ENCODE data around the gene OPN1LW. TPM values are rescaled to one million over a fixed set of nuclear protein-coding genes. Genes with fewer than 3 reads are reported as not detected.

The OPN1LW gene
- polyA plus RNA-seq, 4 donors = not detected

DNA sequence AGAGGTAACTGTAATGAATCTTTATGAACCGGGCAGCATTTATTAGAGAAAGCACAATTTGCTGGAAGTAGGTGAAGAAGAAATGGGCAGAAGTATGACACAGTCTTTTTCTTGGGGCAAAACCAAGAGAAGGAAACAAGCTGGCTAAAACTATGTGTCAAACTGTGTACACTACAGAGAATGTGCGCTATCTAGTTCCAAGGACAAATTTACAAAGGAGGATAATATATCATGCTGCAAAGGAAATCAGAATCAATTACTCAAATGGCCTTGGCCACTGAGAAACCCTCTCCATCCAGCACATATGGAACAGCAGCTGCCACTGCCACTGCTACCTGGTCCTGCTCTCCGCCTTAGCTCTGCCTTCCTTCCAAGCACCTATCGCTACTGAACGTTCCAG lies 29.4 kb upstream of the OPN1LW start:
- DNase-seq (no peak), FAIRE-seq (no peak)
- Histone ChIP-seq H3K4me1 (ENCODE audit: control insufficient read depth in 3 of 3, insufficient read depth in 2 of 3, low read depth in 1 of 3, low read length in 2 of 3) (no peaks in the 10 kb centered on the region), H3K4me3 (ENCODE audit: low read depth in 1 of 3, low read length in 3 of 3) (no peak overlapping the region), H3K27ac (ENCODE audit: low read depth in 1 of 3, low read length in 2 of 3) (no peak overlapping the region), H3K36me3 (ENCODE audit: control insufficient read depth in 3 of 3, insufficient read depth in 2 of 3, low read depth in 1 of 3, low read length in 3 of 3) (no peaks in the 10 kb centered on the region), H3K27me3 (ENCODE audit: control insufficient read depth in 3 of 3, insufficient read depth in 3 of 3, low read length in 3 of 3) (no peaks in the 10 kb centered on the region), H3K9me3 (ENCODE audit: control insufficient read depth in 2 of 2, insufficient read depth in 1 of 2, low read depth in 1 of 2, low read length in 1 of 2) (no peaks in the 10 kb centered on the region)
- WGBS, 3 donors = 87 to 92% (median 88%) methylated on average over 5 of the region's 5 CpGs

DNA sequence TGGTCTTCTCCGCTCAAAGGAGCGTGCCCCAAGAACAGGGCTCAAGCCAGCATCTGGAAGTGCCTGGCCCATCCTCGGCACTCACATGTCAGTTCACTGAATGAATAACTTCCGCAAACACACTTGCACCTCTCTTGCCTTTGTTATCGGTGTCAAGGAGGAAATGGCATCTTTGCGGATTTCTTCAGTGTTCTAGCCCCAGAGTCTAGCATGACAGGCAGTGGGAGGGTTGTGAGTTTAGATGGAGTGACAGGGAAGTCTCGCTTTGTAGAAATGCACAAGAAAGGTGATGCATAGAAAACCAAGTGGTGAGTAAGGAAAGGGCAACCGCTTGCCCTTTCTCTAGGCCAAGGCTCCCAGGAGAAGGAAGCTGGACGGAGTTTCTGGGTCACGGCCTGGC lies 29.0 kb upstream of the OPN1LW start:
- no peak for FAIRE-seq
- H3K27me3 ChIP-seq (ENCODE audit: control insufficient read depth in 3 of 3, insufficient read depth in 3 of 3, low read length in 3 of 3) = no peaks in the 10 kb centered on the region
- no peak overlapping the region for H3K4me3 ChIP-seq (ENCODE audit: low read depth in 1 of 3, low read length in 3 of 3)
- no peaks in the 10 kb centered on the region for H3K36me3 ChIP-seq (ENCODE audit: control insufficient read depth in 3 of 3, insufficient read depth in 2 of 3, low read depth in 1 of 3, low read length in 3 of 3)
- H3K27ac ChIP-seq (ENCODE audit: low read depth in 1 of 3, low read length in 2 of 3) = no peak overlapping the region
- 85 to 89% (median 86%) methylated on average over 10 of the region's 10 CpGs for WGBS, 3 donors
- DNase-seq = no peak
- H3K4me1 ChIP-seq (ENCODE audit: control insufficient read depth in 3 of 3, insufficient read depth in 2 of 3, low read depth in 1 of 3, low read length in 2 of 3) = no peaks in the 10 kb centered on the region
- no peaks in the 10 kb centered on the region for H3K9me3 ChIP-seq (ENCODE audit: control insufficient read depth in 2 of 2, insufficient read depth in 1 of 2, low read depth in 1 of 2, low read length in 1 of 2)

GRCh38 chrX:154115750-154116149 lies 28.3 kb upstream of the OPN1LW start:
- 80 to 91% (median 89%) methylated on average over 5 of the region's 5 CpGs for WGBS, 3 donors
- Histone ChIP-seq H3K27ac (ENCODE audit: low read depth in 1 of 3, low read length in 2 of 3) (no peak overlapping the region), H3K4me3 (ENCODE audit: low read depth in 1 of 3, low read length in 3 of 3) (no peak overlapping the region)

GRCh38 chrX:154116426-154117211 lies 27.4 kb upstream of the OPN1LW start:
- no peak overlapping the region for H3K27ac ChIP-seq (ENCODE audit: low read depth in 1 of 3, low read length in 2 of 3)
- 71 to 79% (median 75%) methylated on average over 19 of the region's 19 CpGs for WGBS, 3 donors
- H3K9me3 ChIP-seq (ENCODE audit: control insufficient read depth in 2 of 2, insufficient read depth in 1 of 2, low read depth in 1 of 2, low read length in 1 of 2) = no peaks in the 10 kb centered on the region
- FAIRE-seq (no peak), DNase-seq (no peak)
- no peaks in the 10 kb centered on the region for H3K36me3 ChIP-seq (ENCODE audit: control insufficient read depth in 3 of 3, insufficient read depth in 2 of 3, low read depth in 1 of 3, low read length in 3 of 3)
- H3K27me3 ChIP-seq (ENCODE audit: control insufficient read depth in 3 of 3, insufficient read depth in 3 of 3, low read length in 3 of 3) = no peaks in the 10 kb centered on the region
- no peak overlapping the region for H3K4me3 ChIP-seq (ENCODE audit: low read depth in 1 of 3, low read length in 3 of 3)
- H3K4me1 ChIP-seq (ENCODE audit: control insufficient read depth in 3 of 3, insufficient read depth in 2 of 3, low read depth in 1 of 3, low read length in 2 of 3) = no peaks in the 10 kb centered on the region

More at GRCh38 chrX:154115750-154116149, 28.3 kb upstream of the OPN1LW start:
- DNase-seq = no peak
- Histone ChIP-seq H3K9me3 (ENCODE audit: control insufficient read depth in 2 of 2, insufficient read depth in 1 of 2, low read depth in 1 of 2, low read length in 1 of 2) (no peaks in the 10 kb centered on the region), H3K36me3 (ENCODE audit: control insufficient read depth in 3 of 3, insufficient read depth in 2 of 3, low read depth in 1 of 3, low read length in 3 of 3) (no peaks in the 10 kb centered on the region), H3K4me1 (ENCODE audit: control insufficient read depth in 3 of 3, insufficient read depth in 2 of 3, low read depth in 1 of 3, low read length in 2 of 3) (no peaks in the 10 kb centered on the region), H3K27me3 (ENCODE audit: control insufficient read depth in 3 of 3, insufficient read depth in 3 of 3, low read length in 3 of 3) (no peaks in the 10 kb centered on the region)
- no peak for FAIRE-seq

DNA sequence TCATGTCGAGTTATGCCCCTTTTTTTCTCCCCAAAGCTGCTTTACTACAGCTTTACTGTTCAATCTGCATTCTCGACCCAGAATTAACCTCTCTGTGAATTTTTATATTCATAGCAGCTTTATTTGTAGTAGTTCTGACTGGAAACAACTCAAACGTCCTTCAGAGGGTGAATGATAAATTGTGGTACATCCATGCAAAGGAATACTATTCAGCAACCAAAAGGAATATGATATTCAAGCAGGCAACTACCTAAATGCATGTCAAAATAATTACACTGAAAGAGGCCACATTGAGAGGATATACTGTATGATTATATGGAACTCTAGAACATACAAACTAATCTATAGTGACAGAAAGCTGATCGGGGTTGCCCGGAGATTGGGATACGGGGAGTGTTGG lies 26.5 kb upstream of the OPN1LW start:
- Histone ChIP-seq H3K36me3 (ENCODE audit: control insufficient read depth in 3 of 3, insufficient read depth in 2 of 3, low read depth in 1 of 3, low read length in 3 of 3) (no peaks in the 10 kb centered on the region), H3K4me1 (ENCODE audit: control insufficient read depth in 3 of 3, insufficient read depth in 2 of 3, low read depth in 1 of 3, low read length in 2 of 3) (no peaks in the 10 kb centered on the region), H3K9me3 (ENCODE audit: control insufficient read depth in 2 of 2, insufficient read depth in 1 of 2, low read depth in 1 of 2, low read length in 1 of 2) (no peaks in the 10 kb centered on the region), H3K4me3 (ENCODE audit: low read depth in 1 of 3, low read length in 3 of 3) (no peak overlapping the region), H3K27me3 (ENCODE audit: control insufficient read depth in 3 of 3, insufficient read depth in 3 of 3, low read length in 3 of 3) (no peaks in the 10 kb centered on the region), H3K27ac (ENCODE audit: low read depth in 1 of 3, low read length in 2 of 3) (no peak overlapping the region)
- DNase-seq (no peak), FAIRE-seq (no peak)
- 75 to 85% (median 84%) methylated on average over 6 of the region's 6 CpGs for WGBS, 3 donors

- H3K27me3 ChIP-seq (ENCODE audit: control insufficient read depth in 3 of 3, insufficient read depth in 3 of 3, low read length in 3 of 3) = no peaks in the 10 kb centered on the region
- FAIRE-seq (no peak), DNase-seq (no peak)
- no peaks in the 10 kb centered on the region for H3K36me3 ChIP-seq (ENCODE audit: control insufficient read depth in 3 of 3, insufficient read depth in 2 of 3, low read depth in 1 of 3, low read length in 3 of 3)
- 83 to 94% (median 86%) methylated on average over 3 of the region's 3 CpGs for WGBS, 3 donors
- H3K27ac ChIP-seq (ENCODE audit: low read depth in 1 of 3, low read length in 2 of 3) = no peak overlapping the region
- no peaks in the 10 kb centered on the region for H3K9me3 ChIP-seq (ENCODE audit: control insufficient read depth in 2 of 2, insufficient read depth in 1 of 2, low read depth in 1 of 2, low read length in 1 of 2)
- no peaks in the 10 kb centered on the region for H3K4me1 ChIP-seq (ENCODE audit: control insufficient read depth in 3 of 3, insufficient read depth in 2 of 3, low read depth in 1 of 3, low read length in 2 of 3)
- no peak overlapping the region for H3K4me3 ChIP-seq (ENCODE audit: low read depth in 1 of 3, low read length in 3 of 3)
Observed at GRCh38 chrX:154120567-154120966, 23.5 kb upstream of the OPN1LW start.

DNA sequence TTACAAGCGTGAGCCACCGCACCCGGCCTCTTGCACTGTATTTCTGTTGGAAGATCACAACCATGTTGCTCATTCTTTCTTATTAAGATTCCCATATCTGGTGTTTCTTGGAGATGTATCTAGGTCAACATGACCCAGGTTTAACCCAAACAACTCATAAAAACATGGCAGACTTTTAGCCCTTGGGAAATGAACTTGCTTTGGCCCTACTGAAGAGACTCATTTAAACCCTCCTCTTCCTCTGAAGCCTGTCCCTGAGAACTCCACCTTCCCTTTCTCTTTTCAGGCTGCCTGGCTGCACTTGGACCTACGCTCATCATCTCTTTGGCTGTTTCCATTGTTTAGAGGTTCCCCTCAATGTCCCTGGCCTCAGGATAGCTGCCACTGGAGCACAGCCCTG lies 22.8 kb upstream of the OPN1LW start:
- Histone ChIP-seq H3K27ac (ENCODE audit: low read depth in 1 of 3, low read length in 2 of 3) (peak overlapping the region in 1 of 3 donors; percentile 67), H3K27me3 (ENCODE audit: control insufficient read depth in 3 of 3, insufficient read depth in 3 of 3, low read length in 3 of 3) (no peaks in the 10 kb centered on the region), H3K4me3 (ENCODE audit: low read depth in 1 of 3, low read length in 3 of 3) (no peak overlapping the region), H3K9me3 (ENCODE audit: control insufficient read depth in 2 of 2, insufficient read depth in 1 of 2, low read depth in 1 of 2, low read length in 1 of 2) (no peaks in the 10 kb centered on the region), H3K36me3 (ENCODE audit: control insufficient read depth in 3 of 3, insufficient read depth in 2 of 3, low read depth in 1 of 3, low read length in 3 of 3) (no peaks in the 10 kb centered on the region), H3K4me1 (ENCODE audit: control insufficient read depth in 3 of 3, insufficient read depth in 2 of 3, low read depth in 1 of 3, low read length in 2 of 3) (no peaks in the 10 kb centered on the region)
- no peak for DNase-seq
- 87 to 96% (median 92%) methylated on average over 1 to 4 of the region's 4 CpGs for WGBS, 3 donors
- no peak for FAIRE-seq

- WGBS, 3 donors = 37 to 67% (median 42%) methylated on average over 11 of the region's 11 CpGs
- FAIRE-seq (no peak), DNase-seq (peak in 1 of 2 donors; percentile 43)
- peak overlapping the region in 1 of 3 donors; percentile 67 for H3K27ac ChIP-seq (ENCODE audit: low read depth in 1 of 3, low read length in 2 of 3)
- H3K9me3 ChIP-seq (ENCODE audit: control insufficient read depth in 2 of 2, insufficient read depth in 1 of 2, low read depth in 1 of 2, low read length in 1 of 2) = no peaks in the 10 kb centered on the region
- H3K27me3 ChIP-seq (ENCODE audit: control insufficient read depth in 3 of 3, insufficient read depth in 3 of 3, low read length in 3 of 3) = no peaks in the 10 kb centered on the region
- H3K4me1 ChIP-seq (ENCODE audit: control insufficient read depth in 3 of 3, insufficient read depth in 2 of 3, low read depth in 1 of 3, low read length in 2 of 3) = no peaks in the 10 kb centered on the region
- H3K36me3 ChIP-seq (ENCODE audit: control insufficient read depth in 3 of 3, insufficient read depth in 2 of 3, low read depth in 1 of 3, low read length in 3 of 3) = no peaks in the 10 kb centered on the region
- H3K4me3 ChIP-seq (ENCODE audit: low read depth in 1 of 3, low read length in 3 of 3) = no peak overlapping the region
Observed at GRCh38 chrX:154121961-154122360, 22.1 kb upstream of the OPN1LW start.

Data from small intestine (tissue), 7 donors.